ENCODE data around the gene NQO1.
"Not testable (repeated sequence)": the region's sequence is repeated elsewhere in the genome, so short reads cannot be mapped to it uniquely, and the experiment has no call there.

The NQO1 gene

DNA sequence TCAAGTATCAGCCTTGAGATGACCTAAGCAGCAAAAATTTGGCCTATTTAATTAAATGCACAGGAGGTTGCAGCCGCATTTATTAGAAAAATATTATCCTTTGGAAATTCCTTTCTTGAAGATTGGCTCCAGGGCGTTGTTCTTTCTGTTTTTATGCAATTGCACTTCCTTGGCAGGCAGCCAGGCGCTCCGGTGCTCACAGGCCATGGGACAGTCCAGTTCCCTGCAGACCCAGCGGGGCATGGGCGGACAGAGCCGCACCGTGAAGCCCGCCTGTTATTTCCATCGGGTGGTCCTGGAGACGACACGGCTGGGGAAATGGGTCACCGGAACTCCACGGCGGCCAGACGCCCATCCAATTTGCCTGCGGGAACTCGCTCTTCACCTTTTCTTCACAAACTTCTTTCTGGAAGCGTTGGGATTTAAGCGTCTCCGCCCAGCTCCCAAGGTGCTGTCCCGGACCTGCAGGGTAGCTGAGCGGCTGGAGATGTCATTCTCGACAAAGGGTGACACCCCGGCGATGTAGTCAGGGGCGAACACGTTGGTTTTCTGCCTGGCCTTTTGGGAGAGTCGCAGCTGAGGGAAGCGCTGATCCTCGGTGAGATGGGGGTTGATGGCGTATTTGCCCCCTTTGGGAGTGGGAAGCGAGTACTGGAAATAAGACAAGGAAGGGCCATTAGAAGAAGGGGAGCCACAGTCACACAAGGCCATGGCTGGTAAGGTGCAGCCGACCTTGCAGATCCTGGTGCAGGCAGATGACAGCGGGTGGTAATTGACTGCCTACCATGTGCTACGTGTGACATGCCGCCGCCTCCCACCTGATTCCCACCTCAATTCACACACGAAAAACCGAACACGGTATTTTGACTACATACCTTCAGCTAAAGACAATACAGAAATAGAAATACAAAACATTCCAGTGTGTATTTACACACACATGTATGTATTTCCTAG lies 15.9 kb upstream of the NQO1 start:
- no peak for DNase-seq

- no peak for DNase-seq
Measured at GRCh38 chr16:69741519-69741918, 15.2 kb upstream of the NQO1 start.

DNA sequence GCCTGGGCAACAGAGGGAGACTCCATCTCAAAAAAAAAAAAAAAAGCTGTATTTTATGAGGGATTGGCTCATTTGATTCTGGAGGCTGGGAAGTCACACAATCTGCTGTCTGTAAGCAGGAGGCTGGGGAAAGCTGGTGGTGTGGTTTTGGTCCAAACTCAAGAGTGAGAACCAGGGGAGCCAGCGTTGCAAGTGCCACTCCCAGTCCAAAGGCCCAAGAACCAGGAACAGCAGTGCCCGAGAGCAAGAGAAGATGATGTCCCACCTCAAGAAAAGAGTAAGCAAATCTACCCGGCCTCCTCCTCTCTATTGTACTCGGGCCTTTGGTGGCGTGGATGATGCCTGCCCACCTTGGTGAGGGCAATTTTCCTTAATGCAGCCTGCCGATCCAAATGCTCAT lies 5.7 kb upstream of the NQO1 start:
- DNase-seq, result no peak

- not testable (repeated sequence) for DNase-seq
Measured at GRCh38 chr16:69731280-69731679, 4.9 kb upstream of the NQO1 start.

DNA sequence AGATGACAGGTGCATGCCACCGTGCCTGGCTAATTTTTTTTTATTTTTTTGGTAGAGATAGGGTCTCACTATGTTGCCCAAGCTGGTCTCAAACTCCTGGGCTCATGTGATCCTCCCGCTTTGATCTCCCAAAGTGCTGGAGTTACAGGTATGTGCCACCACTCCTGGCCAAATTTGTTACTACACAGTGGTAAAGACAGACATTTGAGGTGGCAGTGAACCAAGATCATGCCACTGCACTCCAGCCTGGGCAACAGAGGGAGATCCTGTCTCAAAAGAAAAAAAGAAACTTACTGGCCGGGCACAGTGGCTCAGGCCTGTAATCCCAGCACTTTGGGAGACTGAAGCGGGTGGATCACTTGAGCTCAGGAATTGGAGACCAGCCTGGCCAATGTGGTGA lies 2.7 kb upstream of the NQO1 start:
- DNase-seq, result not testable (repeated sequence)

DNA sequence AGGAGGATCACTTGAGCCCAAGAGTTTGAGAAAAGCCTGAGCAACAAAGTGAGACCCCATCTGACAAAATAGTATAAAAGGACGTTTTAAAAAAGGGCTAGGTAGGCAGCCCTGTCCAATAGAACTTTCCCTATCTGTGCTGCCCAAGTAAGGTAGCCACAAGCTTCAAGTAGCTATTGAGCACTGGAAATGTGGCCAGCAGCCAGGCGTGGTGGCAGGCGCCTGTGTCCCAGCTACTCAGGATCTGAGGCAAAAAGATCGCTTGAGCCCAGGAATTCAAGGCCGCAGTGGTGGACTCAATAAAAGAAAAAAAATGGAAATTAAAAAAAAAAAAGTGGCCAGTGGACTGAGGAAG lies 1.5 kb upstream of the NQO1 start:
- DNase-seq, result no peak

- DNase-seq, result no peak
Measured at GRCh38 chr16:69725480-69726312, 664 bp downstream of the NQO1 start.

DNA sequence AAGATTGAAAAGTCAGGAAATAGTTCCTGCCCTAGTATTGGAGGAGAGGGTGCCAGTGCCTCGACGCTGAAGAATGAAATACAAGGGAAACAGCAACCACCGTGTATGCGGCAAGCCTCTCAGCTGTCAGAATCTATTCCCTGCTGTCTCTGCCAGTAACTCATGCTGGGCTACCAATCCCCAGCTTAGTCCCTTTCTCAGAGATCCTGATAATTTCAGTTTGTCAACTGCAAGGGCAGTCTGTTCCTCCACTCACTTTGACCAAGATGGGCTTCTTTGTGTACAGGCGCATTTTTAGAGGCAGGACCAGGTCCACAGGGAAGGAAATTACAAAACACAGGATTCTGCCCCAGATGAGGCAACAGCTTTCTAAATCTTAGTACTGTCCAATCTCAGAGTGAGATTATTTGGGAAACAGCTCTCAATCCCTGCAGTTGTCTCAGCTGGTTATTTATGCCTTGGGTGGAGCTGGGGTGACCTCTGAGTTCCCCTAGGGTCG lies 1.3 kb downstream of the NQO1 start:
- DNase-seq, result no peak

GRCh38 chr16:69724414-69724873 lies 1.9 kb downstream of the NQO1 start:
- no peak for DNase-seq

DNA sequence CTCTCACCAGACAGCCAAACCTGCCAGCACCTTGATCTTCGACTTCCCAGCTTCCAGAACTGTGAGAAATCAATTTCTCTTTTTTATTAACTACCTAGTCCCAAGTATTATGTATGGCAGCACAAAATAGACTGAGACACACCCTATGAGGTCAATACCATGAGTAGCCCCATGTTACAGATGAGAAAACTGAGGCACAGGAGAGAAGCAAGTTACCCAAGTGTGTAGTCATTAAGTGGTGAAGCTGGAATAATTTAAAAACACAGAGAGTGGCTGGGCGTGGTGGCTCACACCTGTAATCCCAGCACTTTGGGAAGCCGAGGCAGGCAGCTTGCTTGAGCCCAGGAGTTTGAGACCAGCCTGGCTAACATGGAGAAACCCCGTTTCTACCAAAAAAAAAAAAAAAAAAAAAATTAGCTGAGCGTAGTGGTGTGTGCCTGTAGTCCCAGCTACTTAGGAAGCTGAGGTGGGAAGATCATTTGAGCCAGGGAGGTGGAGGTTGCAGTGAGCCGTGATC lies 4.9 kb downstream of the NQO1 start:
- no peak for DNase-seq

DNA sequence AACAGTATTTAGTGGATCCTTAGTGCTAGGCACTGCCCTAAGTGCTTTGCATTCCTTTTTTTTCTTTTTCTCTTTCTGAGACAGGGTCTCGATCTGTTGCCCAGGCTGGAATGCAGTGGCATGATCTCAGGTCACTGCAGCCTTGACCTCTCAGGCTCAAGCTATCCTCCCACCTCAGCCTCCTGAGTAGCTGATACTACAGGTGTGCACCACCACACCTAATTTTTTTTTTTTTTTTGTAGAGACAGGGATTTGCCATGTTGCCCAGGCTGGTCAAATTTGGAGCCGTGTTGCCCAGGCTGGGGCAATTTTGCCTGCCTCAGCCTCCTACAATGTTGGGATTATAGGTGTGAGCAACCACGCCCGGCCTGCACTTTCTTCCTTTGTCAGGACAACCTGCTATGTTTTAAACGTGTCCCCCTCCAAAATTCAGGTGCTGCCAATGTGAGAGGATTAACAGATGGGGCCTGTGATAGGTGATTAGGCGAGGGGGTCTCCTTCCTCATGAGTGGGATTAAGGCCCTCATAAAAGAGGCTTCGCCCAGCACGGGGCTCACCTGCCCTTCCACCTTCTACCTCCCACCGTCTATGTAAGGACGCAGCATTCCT lies 5.4 kb downstream of the NQO1 start:
- DNase-seq, result no peak

DNA sequence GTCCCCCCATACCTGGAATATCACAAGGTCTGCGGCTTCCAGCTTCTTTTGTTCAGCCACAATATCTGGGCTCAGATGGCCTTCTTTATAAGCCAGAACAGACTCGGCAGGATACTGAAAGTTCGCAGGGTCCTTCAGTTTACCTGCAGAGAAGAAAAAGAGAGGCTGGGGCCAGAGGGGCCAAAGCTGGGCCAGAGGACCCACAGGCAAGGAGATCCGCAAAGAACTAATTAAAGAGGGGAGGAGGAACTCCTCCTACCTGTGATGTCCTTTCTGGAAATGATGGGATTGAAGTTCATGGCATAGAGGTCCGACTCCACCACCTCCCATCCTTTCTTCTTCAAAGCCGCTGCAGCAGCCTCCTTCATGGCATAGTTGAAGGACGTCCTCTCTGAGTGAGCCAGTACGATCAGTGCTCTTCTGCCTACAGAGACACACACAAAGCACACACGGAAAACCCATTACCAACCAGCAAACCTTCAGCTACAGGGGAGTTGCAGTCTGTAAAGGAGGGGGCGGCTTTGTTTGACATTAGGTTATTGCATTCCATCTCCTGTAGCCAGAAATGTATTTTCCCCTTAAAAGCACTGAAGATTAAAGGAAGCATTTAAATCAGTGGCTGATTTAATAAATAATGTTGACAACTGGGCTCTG lies 8.1 kb downstream of the NQO1 start:
- DNase-seq, result no peak

DNA sequence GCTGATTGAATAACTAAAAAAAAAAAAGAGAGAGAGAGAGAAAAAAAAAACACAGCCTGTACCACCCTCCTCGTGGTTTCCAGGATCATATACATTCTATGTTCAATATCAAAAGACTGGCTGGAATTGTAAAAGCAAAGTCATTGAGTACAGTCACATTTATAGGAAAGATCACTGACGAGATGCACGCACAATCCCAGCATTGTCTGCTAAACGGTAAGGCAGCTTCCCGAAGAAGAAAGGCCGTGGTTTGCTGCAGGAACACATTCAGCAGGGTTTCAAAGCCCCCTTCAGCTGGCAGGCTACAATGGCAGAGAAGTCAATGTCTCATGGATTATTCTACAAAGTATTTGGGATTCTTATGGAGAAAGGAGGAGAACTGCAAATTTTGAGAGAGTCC lies 9.3 kb downstream of the NQO1 start:
- DNase-seq, result no peak

DNA sequence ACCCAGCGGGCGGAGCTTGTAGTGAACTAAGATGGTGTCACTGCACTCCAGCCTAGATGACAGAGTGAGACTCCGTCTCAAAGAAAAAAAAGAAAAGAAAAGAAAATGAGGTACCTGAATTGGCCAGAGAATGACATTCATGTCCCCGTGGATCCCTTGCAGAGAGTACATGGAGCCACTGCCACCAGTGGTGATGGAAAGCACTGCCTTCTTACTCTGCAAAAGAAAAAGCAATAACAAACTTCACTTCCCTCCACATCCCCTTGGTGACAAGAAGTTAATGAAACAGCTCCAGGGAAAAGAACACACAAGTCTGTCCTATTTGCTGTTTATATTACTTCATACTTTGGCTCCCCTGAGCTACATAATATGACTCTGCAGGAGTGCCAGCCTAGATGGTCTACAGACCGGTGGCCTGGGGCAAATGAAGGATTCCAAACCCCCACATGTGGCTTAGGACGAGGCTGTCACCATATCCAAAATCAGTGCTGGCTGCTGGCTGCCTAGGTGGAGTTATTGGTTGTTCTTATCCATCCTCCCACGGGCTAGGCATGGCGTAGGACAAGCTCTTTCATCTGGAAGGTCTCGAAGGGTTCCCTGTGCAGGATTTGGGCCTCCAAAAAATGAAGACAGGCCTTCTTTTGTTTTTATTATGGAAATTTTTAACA lies 13.3 kb downstream of the NQO1 start:
- DNase-seq, result no peak

- DNase-seq, result no peak
Measured at GRCh38 chr16:69712277-69712676, 14.1 kb downstream of the NQO1 start.

DNA sequence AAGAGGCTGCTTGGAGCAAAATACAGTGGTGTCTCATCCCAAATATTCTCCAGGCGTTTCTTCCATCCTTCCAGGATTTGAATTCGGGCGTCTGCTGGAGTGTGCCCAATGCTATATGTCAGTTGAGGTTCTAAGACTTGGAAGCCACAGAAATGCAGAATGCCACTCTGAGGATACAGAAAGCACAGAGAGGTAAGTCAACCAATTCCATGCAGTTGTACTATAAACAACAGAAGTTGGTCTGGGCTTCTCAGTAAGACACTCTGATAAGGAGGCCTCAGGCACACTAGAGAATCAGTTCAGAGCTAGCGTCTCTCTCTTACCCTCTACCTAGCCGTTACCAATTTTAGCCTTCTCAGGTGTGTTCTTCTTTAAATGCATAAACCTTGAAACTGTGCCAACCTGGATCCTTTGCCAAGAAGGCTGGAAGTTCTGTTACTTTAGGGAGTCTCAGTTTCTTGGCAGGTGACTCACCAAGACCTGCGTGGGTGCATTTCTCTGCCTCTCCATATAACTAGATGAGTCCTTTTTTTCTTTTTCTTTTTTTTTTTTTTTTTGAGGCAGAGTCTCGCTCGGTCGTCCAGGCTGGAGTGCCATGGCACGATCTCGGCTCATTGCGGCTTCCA lies 15.1 kb downstream of the NQO1 start:
- DNase-seq, result no peak

DNA sequence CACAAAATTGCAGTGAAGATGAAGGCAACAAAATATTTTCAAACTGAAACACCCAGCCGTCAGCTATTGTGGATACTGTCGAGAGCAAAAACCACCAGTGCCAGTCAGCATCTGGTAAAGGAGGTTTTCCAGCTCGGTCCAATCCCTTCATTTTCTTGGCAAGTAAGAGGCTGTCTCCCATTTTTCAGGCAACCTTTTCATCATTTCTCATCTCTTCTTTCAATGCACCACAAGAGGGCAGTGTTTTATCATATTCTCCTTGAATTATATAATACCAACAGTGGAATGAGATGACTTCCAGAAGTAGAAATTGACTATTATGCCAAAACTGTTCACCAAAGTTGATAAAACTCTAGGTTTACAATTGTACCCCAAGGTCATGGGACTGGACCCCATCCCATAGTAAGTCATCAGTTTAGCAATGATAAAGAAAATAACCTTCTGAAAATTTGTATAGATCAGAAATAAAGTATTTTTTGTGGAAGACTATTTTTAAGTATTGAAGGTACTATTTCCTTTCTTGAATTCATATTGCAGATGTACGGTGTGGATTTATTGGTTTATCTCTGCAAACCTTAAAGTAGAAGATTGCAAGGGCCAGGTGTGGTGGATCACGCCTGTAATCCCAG lies 16.8 kb downstream of the NQO1 start:
- no peak for DNase-seq

DNA sequence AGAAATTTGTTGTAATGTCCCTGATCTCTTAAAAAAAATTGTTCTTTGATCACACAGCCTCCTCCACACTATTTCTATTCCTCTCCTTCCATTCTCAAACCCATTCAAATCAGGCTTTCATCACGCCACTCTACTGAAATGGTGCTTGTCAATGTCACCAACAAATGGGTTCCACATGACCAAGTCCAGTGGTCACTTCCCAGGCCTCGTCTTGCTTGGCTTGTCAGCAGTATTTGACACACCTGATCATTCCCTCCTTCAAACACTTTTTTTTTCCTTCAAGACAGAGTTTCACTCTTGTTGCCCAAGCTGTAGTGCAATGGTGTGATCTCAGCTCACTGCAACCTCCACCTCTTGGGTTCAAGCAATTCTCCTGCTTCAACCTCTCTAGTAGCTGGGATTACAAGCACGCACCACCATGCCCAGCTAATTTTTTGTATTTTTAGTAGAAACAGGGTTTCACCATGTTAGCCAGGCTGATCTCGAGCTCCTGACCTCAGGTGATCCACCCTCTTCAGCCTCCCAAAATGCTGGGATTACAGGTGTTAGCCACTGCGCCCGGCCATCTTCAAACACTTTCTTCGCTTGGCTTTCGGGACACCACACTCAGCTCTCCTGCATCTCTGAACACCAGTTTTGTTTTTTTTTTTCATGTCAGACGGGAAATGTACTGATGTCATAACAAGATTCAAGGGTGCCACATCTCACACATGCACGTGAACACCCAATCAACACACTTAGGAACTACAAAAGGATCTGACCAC lies 18.3 kb downstream of the NQO1 start:
- no peak for DNase-seq

DNA sequence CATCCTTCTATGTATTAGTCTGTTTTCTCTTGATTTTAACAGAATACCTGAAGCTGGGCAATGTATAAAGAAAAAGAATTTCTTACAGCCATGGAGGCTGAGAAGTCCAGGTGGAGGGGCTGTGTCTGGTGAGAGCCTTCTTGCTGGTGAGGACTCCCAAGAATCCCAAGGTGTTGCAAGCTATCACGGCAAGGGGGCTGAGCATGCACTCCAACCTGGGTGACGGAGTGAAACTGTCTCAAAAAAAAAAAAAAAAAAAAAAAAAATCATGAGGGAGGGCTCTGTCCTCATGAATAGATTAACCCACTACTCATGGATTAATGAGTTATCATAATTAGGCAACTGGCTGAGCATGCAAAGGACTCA lies 19.4 kb downstream of the NQO1 start:
- DNase-seq, result no peak

GRCh38 chr16:69706256-69706974 lies 19.9 kb downstream of the NQO1 start:
- DNase-seq, result no peak

All from activated CD4-positive, alpha-beta T cell treated with anti-CD3 and anti-CD28 coated beads, Interleukin-2, amount 50 U/mL, for 4 hours (primary cell).